ENCODE data around the gene AP4S1.
"Not testable (repeated sequence)": the region's sequence is repeated elsewhere in the genome, so short reads cannot be mapped to it uniquely, and the experiment has no call there.

DNA sequence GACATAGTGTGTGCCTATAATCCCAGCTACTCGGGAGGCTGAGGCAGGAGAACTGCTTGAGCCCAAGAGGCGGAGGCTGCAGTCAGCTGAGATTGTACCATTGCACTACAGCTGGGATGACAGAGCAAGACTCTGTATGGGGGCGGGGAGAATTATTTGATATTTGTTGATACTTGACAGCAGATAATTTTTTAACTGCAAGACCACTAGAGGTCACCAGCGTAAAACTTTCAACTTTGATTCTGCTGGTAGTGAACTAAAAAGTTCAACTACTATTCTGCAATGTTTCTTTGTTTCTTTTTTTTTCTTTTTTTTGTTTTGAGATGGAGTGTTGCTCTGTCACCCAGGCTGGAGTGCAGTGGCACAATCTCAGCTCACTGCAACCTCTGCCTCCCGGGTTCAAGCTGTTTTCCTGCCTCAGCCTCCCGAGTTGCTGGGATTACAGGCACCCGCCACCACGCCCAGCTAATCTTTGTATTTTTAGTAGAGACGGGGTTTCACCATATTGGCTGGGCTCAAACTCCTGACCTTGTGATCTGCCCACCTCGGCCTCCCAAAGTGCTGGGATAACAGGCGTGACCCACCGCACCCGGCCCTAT, 45.2 kb upstream of the AP4S1 start:
- TF ChIP-seq POLR2A (IDR thresholded peaks at IDR 0.05), result not testable (repeated sequence)
- TF ChIP-seq, protein P1, sequence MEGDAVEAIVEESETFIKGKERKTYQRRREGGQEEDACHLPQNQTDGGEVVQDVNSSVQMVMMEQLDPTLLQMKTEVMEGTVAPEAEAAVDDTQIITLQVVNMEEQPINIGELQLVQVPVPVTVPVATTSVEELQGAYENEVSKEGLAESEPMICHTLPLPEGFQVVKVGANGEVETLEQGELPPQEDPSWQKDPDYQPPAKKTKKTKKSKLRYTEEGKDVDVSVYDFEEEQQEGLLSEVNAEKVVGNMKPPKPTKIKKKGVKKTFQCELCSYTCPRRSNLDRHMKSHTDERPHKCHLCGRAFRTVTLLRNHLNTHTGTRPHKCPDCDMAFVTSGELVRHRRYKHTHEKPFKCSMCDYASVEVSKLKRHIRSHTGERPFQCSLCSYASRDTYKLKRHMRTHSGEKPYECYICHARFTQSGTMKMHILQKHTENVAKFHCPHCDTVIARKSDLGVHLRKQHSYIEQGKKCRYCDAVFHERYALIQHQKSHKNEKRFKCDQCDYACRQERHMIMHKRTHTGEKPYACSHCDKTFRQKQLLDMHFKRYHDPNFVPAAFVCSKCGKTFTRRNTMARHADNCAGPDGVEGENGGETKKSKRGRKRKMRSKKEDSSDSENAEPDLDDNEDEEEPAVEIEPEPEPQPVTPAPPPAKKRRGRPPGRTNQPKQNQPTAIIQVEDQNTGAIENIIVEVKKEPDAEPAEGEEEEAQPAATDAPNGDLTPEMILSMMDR (IDR thresholded peaks at IDR 0.05), result peak; percentile 24 to 59 (median 47)

Data from testis (tissue), 2 donors.